Activated CD8-positive, alpha-beta memory T cell treated with anti-CD3 and anti-CD28 coated beads, Interleukin-2, amount 10 ng/mL, durations not matched to agents 7 days and 5 days (primary cell): Measurements from ENCODE around the gene TMEM231. TPM values are rescaled to one million over a fixed set of nuclear protein-coding genes. Genes with fewer than 3 reads are reported as not detected.

Source experiments
- total RNA-seq, 2 experiments: library from RNA; stranded (reverse); gene quantifications; one replicate each; pipeline ENCODE4 v1.2.3, GENCODE V29; 2021

TMEM231 gene
- total RNA-seq, 2 experiments from 2014 or later, result 2.9 to 3.2 TPM

Other genes with a start within 250 kb of the TMEM231 start
- 10 to 100 TPM; 31.4 to 44.0 TPM for gene CFDP1, start 122.7 kb downstream of the TMEM231 start, total RNA-seq
- 10 to 100 TPM; 31.1 to 33.7 TPM for gene TMEM170A, start 91.6 kb downstream of the TMEM231 start, total RNA-seq
- gene CHST6, start 60.8 kb downstream of the TMEM231 start, total RNA-seq, result under 1 TPM in 1 of 2 experiments, not detected in 1; 0.05 TPM
- gene CHST5, start 20.1 kb downstream of the TMEM231 start, total RNA-seq, result under 1 TPM in 1 of 2 experiments, not detected in 1; 0.14 TPM
- 10 to 100 TPM; 59.9 to 70.8 TPM for gene GABARAPL2, start 10.1 kb upstream of the TMEM231 start, total RNA-seq
- 10 to 100 TPM; 48.3 to 57.2 TPM for gene ADAT1, start 67.0 kb upstream of the TMEM231 start, total RNA-seq
- 100 to 1,000 TPM; 182 to 220 TPM for gene KARS1, start 91.4 kb upstream of the TMEM231 start, total RNA-seq
- gene TERF2IP, start 91.5 kb upstream of the TMEM231 start, total RNA-seq, result 10 to 100 TPM; 71.1 to 91.4 TPM
- gene CPHXL2, start 120.8 kb upstream of the TMEM231 start, total RNA-seq, result not detected
- gene DUXB, start 145.2 kb upstream of the TMEM231 start, total RNA-seq, result not detected
- not detected for gene CPHXL, start 170.2 kb upstream of the TMEM231 start, total RNA-seq